Cardiac muscle cell (in vitro differentiated cells and primary cell): ENCODE results near the gene NUDT13. TPM values are rescaled to one million over a fixed set of nuclear protein-coding genes. Genes with fewer than 3 reads are reported as not detected.

Experiments used
- DNase-seq, 2 donors: peaks; one replicate each; pipeline versions ENCODE4 v3.0.0 to v3.0.0-alpha.2; 2010 to 2017; ENCODE audit warnings: low read depth in 1 of 2, low spot score in 1 of 2
- H3K27ac ChIP-seq: fragments of 200-600 bp; sonication (generic); 2 replicates; pipeline ENCODE4 v1.5.1; 2016
- H3K27me3 ChIP-seq: fragments of 200-600 bp; sonication (generic); 2 replicates; pipeline ENCODE4 v1.6.0; 2016; ENCODE audit warnings: control low read depth
- H3K36me3 ChIP-seq: fragments of 200-600 bp; sonication (generic); 2 replicates; pipeline ENCODE4 v1.5.1; 2016; ENCODE audit warnings: control low read depth
- H3K4me1 ChIP-seq: fragments of 200-600 bp; sonication (generic); 2 replicates; pipeline ENCODE4 v1.8.1; 2017; ENCODE audit warnings: low read depth, mild to moderate bottlenecking, mixed run types
- H3K4me3 ChIP-seq: fragments of 200-600 bp; sonication (generic); 2 replicates; pipeline ENCODE4 v1.5.1; 2016; ENCODE audit warnings: mild to moderate bottlenecking
- H3K9me3 ChIP-seq: fragments of 200-600 bp; sonication (generic); 2 replicates; pipeline ENCODE4 v1.5.1; 2017; ENCODE audit warnings: low read depth, mild to moderate bottlenecking, control low read depth
- polyA plus RNA-seq: library from polyadenylated mRNA; unstranded; fragments of >200 nt; fragmentation: Nextera tagmentation; extraction: Ambion mirVana; gene quantifications from 2 replicates; pipeline ENCODE4 v1.2.1, GENCODE V29; 2016
- total RNA-seq: library from RNA; depleted of rRNA; stranded (reverse); fragments of >200 nt; gene quantifications from 2 replicates; pipeline ENCODE4 v1.2.3, GENCODE V29; 2016
- TF ChIP-seq, protein P1 (sequence below): IDR thresholded peaks from 2 replicates; pipeline ENCODE4 v1.5.1; 2012; ENCODE audit warnings: low read depth, mild to moderate bottlenecking, low read length

NUDT13 gene
- total and polyA plus RNA-seq, 2 experiments from 2014 or later, result 1.7 to 2.1 TPM

DNA sequence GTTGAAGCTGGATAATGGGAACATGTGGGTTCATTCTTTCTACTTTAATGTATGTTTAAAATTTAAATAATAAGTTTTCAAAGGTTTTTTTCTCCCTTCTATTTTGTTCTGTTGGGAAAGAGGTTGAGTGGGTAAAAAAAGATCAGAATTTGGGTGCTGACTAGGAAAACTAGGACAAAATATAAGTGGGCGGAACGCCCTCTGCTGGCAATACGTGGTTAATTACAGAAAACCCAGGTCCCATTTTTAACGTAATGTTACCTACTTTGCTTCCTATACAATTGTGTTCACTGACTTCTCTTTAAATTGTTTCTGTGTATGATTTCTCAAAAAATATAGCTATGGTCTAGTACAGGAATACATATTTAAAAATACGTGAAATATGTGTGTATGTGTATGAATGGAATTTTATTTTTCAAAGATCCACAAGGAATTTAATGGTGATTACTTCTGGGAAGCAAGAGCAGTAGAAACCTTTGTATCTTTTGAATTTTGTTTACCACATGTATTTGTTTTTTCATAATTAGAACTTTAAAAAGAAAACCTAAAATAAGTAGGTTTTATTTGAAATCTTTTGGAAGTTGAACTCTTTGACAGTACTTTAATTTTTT is 48.9 kb downstream of the NUDT13 start:
- H3K36me3 ChIP-seq, result peaks cover 19% of the 10 kb centered on the region
- TF ChIP-seq, protein P1, sequence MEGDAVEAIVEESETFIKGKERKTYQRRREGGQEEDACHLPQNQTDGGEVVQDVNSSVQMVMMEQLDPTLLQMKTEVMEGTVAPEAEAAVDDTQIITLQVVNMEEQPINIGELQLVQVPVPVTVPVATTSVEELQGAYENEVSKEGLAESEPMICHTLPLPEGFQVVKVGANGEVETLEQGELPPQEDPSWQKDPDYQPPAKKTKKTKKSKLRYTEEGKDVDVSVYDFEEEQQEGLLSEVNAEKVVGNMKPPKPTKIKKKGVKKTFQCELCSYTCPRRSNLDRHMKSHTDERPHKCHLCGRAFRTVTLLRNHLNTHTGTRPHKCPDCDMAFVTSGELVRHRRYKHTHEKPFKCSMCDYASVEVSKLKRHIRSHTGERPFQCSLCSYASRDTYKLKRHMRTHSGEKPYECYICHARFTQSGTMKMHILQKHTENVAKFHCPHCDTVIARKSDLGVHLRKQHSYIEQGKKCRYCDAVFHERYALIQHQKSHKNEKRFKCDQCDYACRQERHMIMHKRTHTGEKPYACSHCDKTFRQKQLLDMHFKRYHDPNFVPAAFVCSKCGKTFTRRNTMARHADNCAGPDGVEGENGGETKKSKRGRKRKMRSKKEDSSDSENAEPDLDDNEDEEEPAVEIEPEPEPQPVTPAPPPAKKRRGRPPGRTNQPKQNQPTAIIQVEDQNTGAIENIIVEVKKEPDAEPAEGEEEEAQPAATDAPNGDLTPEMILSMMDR, result peak; percentile 72
- peak; percentile 62 to 67 for DNase-seq

DNA sequence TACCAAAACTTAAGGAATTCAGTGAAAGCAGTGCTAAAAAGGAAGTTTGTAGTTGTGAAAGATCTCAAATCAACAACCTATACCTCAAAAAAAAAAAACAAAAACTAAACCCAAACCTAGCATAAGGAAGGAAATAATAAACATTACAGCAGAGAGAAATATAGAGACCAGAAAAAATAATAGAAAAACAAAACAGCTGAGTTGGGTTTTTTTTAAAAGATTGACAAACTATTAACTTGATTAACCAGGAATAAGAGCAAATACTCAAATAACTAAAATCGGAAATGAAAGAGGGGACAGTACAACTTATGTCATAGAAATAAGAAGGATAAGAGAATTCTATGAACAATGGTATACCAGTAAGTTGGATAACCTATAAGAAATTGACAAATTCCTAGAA is 50.8 kb downstream of the NUDT13 start:
- Histone ChIP-seq H3K27me3 (no peaks in the 10 kb centered on the region), H3K4me3 (no peak overlapping the region), H3K9me3 (no peaks in the 10 kb centered on the region), H3K27ac (no peak overlapping the region), H3K4me1 (no peaks in the 10 kb centered on the region), H3K36me3 (peaks cover 12% of the 10 kb centered on the region)
- no peak for DNase-seq
- TF ChIP-seq, protein P1, result no peak

More for the DNA sequence above, 48.9 kb downstream of the NUDT13 start:
- H3K27me3 ChIP-seq, result no peaks in the 10 kb centered on the region
- no peaks in the 10 kb centered on the region for H3K9me3 ChIP-seq
- H3K27ac ChIP-seq, result no peak overlapping the region
- no peak overlapping the region for H3K4me3 ChIP-seq
- H3K4me1 ChIP-seq, result no peaks in the 10 kb centered on the region

DNA sequence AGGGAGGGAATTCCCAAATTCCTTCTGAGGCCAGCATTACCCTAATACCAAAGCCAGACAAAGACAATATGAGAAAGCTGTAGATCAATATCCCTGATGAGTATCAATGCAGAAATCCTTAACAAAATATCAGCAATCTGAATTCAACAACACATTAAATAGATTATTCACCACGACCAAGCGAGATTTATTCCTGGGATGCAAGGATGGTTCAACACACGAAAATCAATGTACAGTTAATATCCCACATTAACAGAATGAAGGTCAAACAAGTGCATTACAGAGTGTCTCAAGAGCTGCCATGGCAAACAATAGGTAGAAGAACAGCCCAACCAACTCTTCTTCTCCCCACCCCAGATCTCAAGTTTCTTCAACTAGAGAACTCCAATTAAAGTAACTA is 51.4 kb downstream of the NUDT13 start:
- Histone ChIP-seq H3K4me1 (no peaks in the 10 kb centered on the region), H3K27me3 (no peaks in the 10 kb centered on the region), H3K36me3 (peaks cover 7% of the 10 kb centered on the region), H3K27ac (no peak overlapping the region), H3K9me3 (no peaks in the 10 kb centered on the region), H3K4me3 (no peak overlapping the region)
- TF ChIP-seq, protein P1, result no peak
- DNase-seq, result no peak

DNA sequence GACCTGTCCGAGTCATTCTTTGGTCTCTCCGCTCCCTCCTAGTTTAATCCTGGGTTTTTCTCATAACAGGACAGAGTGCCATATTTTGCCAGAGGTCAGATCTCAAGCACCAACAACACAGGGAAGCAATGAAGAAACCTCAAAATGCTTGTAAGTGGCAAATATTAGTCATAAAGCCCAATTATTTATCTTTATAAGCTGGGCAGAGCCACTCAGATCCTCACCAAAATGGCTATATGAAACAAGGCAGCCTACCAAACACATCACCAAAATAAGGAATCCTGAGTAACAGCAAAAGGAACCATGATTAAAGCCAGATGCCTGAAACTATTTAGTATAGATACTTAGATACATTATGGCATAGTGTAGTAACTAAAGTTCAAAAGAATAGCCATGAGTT is 52.8 kb downstream of the NUDT13 start:
- peak in 1 of 2 donors; percentile 2 for DNase-seq
- Histone ChIP-seq H3K4me1 (no peaks in the 10 kb centered on the region), H3K27me3 (no peaks in the 10 kb centered on the region), H3K27ac (no peak overlapping the region), H3K36me3 (peaks cover 7% of the 10 kb centered on the region), H3K4me3 (no peak overlapping the region), H3K9me3 (no peaks in the 10 kb centered on the region)
- TF ChIP-seq, protein P1, result no peak

DNA sequence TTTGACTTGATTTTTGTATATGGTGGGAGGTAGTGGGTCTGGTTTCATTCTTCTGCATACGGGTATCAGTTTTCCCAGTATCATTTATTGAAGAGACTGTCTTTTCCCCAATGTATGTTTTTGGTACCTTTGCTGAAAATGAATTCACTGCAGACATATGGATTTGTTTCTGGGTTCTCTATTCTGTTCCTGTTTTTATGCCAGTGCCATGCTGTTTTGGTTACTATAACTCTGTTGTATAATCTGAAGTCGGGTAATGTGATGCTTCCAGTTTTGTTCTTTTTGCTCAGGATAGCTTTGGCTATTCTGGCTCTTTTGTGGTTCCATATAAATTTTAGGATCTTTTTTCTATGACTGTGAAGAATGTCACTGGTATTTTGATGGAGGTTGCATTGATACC is 56.7 kb downstream of the NUDT13 start:
- Histone ChIP-seq H3K9me3 (no peaks in the 10 kb centered on the region), H3K4me1 (no peaks in the 10 kb centered on the region), H3K27ac (peak overlapping the region; percentile 97), H3K4me3 (peak overlapping the region; percentile 72), H3K36me3 (peaks cover 6% of the 10 kb centered on the region), H3K27me3 (no peaks in the 10 kb centered on the region)
- DNase-seq, result no peak
- TF ChIP-seq, protein P1, result no peak

DNA sequence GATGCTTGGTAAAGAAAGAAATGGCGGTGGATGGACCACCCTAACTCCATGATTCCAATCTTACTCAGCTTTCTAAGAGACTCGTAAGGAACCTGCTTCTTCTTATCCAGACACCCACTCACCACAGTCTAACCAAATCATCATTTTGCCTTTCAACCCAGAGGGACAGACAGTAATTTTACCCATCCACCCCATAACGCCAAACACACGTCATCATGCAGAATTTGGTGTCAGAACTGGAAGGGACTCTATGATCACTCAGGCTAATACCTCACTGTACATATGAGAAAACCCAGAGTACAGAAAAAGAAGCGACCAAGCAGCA is 57.2 kb downstream of the NUDT13 start:
- Histone ChIP-seq H3K4me3 (peak overlapping the region; percentile 72), H3K9me3 (no peaks in the 10 kb centered on the region), H3K36me3 (peaks cover 2% of the 10 kb centered on the region), H3K27me3 (no peaks in the 10 kb centered on the region), H3K4me1 (no peaks in the 10 kb centered on the region), H3K27ac (peak overlapping the region; percentile 97)
- TF ChIP-seq, protein P1, result no peak
- peak in 1 of 2 donors; percentile 0 for DNase-seq
